Measurements from ENCODE around the gene DNAAF8. TPM values are rescaled to one million over a fixed set of nuclear protein-coding genes. Genes with fewer than 3 reads are reported as not detected.

DNAAF8 gene
- polyA plus RNA-seq, 4 donors, result 0.67 to 0.84 TPM; not detected in 2

GRCh38 chr16:4763791-4764190 is 29.5 kb downstream of the DNAAF8 start:
- Histone ChIP-seq H3K27ac (ENCODE audit: low read depth in 1 of 3, low read length in 2 of 3) (no peak overlapping the region), H3K4me1 (ENCODE audit: control insufficient read depth in 3 of 3, insufficient read depth in 2 of 3, low read depth in 1 of 3, low read length in 2 of 3) (peaks cover 0 to 20% (median 13%) of the 10 kb centered on the region in 3 donors), H3K27me3 (ENCODE audit: control insufficient read depth in 3 of 3, insufficient read depth in 3 of 3, low read length in 3 of 3) (no peaks in the 10 kb centered on the region), H3K36me3 (ENCODE audit: control insufficient read depth in 3 of 3, insufficient read depth in 2 of 3, low read depth in 1 of 3, low read length in 3 of 3) (peaks cover 12 to 64% (median 17%) of the 10 kb centered on the region in 3 donors), H3K9me3 (ENCODE audit: control insufficient read depth in 2 of 2, insufficient read depth in 1 of 2, low read depth in 1 of 2, low read length in 1 of 2) (no peaks in the 10 kb centered on the region), H3K4me3 (ENCODE audit: low read depth in 1 of 3, low read length in 3 of 3) (no peak overlapping the region)
- WGBS, 3 donors, result 89 to 92% (median 89%) methylated on average over 7 of the region's 7 CpGs
- no peak for FAIRE-seq
- no peak for DNase-seq

DNA sequence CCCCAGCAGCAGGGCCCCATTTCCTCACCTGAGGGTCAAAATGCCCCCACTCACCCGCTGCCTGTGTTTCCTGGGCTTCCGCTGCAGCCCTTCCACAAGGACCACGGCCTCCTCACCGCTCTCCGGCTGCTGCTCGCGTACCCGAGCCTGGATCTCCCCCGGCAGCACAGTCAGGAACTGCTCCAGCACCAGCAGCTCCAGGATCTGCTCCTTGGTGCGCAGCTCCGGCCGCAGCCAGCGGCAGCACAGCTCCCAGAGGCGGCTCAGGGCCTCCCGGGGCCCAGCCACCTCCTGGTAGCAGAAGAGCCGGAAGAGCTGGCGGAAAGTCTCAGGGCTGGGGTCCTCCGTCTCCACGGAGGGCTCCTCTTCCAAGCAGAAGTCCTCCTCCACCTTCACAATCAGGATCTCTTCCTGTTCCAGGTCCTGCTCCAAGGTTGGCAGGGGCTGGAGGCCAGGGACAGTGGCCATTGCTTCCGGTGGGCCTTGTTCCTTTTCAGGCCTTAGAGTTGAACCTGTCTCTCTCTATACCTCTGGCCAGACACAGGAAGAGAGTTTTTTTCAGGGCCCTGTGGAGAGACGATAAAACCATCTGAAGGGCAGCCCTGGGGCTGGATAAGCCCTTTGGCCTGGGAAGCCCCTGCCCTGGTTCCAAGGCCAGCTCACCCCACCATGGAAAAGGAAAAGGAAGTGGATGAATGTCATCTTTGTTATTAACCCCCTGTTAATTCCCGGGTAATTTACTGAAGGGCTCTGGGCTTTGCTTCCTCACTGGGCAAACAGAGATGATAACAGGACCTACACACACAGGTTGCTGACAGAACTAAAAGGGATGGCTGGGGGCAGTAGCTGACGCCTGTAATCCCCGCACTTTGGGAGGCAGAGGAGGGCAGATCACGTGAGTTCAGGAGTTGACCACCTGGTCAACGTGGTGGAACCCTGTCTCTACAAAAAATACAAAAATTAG is 31.5 kb downstream of the DNAAF8 start:
- peaks cover 0 to 23% (median 13%) of the 10 kb centered on the region in 3 donors for H3K4me1 ChIP-seq (ENCODE audit: control insufficient read depth in 3 of 3, insufficient read depth in 2 of 3, low read depth in 1 of 3, low read length in 2 of 3)
- no peaks in the 10 kb centered on the region for H3K9me3 ChIP-seq (ENCODE audit: control insufficient read depth in 2 of 2, insufficient read depth in 1 of 2, low read depth in 1 of 2, low read length in 1 of 2)
- DNase-seq, result no peak
- peaks cover 3 to 46% (median 16%) of the 10 kb centered on the region in 3 donors for H3K36me3 ChIP-seq (ENCODE audit: control insufficient read depth in 3 of 3, insufficient read depth in 2 of 3, low read depth in 1 of 3, low read length in 3 of 3)
- no peak for FAIRE-seq
- H3K27me3 ChIP-seq (ENCODE audit: control insufficient read depth in 3 of 3, insufficient read depth in 3 of 3, low read length in 3 of 3), result no peaks in the 10 kb centered on the region
- WGBS, 3 donors, result 71 to 76% (median 73%) methylated on average over 26 of the region's 26 CpGs
- peak overlapping the region in 1 of 3 donors; percentile 8 for H3K27ac ChIP-seq (ENCODE audit: low read depth in 1 of 3, low read length in 2 of 3)
- H3K4me3 ChIP-seq (ENCODE audit: low read depth in 1 of 3, low read length in 3 of 3), result peak overlapping the region in 2 of 3 donors; percentile 87 to 88

DNA sequence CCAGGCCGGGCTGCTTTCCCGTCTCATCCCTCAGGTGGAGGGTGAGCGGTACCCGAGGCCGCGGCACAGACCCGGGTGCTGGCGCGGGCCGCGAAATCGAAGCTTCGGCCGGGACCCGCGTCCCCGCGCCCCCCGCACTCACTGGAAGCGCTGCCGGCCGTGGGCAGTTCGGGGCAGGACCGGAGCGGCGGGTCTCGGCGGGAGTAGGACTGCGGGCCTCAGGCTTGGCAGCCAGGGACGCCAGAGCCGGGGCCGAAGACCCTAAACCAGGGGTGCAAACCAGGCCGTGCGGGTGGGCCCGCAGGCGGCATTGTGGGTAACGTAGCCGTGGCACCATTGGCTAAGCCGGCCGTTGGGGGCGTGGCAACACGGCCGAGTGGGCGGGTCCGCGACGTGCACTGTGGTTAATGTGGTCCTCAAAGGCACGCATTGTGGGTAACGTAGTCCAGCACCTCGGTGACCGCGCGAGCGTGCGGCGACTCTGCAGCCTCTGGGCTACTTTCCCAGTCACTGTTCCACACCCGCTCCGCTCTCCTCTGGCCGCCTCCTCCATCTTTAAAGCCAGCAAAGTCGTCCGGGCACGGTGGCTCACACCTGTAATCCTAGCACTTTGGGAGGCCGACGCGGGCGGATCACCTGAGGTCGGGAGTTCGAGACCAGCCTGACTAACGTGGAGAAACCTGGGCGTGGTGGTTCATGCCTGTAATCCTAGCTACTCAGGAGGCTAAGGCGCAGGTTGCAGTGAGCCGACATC is 32.7 kb downstream of the DNAAF8 start, which contains the start of gene ZNF500:
ZNF500 (minus strand) TSS at position 288 of the 754 bp plus-strand sequence. CDS start 1,184 bp downstream, outside the sequence.
- Histone ChIP-seq H3K27ac (ENCODE audit: low read depth in 1 of 3, low read length in 2 of 3) (peak within 1 kb of the TSS; percentile 78 to 97 (median 88)), H3K4me1 (ENCODE audit: control insufficient read depth in 3 of 3, insufficient read depth in 2 of 3, low read depth in 1 of 3, low read length in 2 of 3) (peaks cover 0 to 23% (median 13%) of the 10 kb centered on the region in 3 donors), H3K9me3 (ENCODE audit: control insufficient read depth in 2 of 2, insufficient read depth in 1 of 2, low read depth in 1 of 2, low read length in 1 of 2) (no peaks in the 10 kb centered on the region), H3K27me3 (ENCODE audit: control insufficient read depth in 3 of 3, insufficient read depth in 3 of 3, low read length in 3 of 3) (no peaks in the 10 kb centered on the region), H3K36me3 (ENCODE audit: control insufficient read depth in 3 of 3, insufficient read depth in 2 of 3, low read depth in 1 of 3, low read length in 3 of 3) (peaks cover 3 to 36% (median 14%) of the 10 kb centered on the region in 3 donors), H3K4me3 (ENCODE audit: low read depth in 1 of 3, low read length in 3 of 3) (peak within 1 kb of the TSS; percentile 87 to 97 (median 88))
- FAIRE-seq (no peak), DNase-seq (peak; percentile 95 to 99)
- WGBS, 3 donors, result 1 to 2% (median 1%) methylated on average over 51 to 72 of the region's 72 CpGs

GRCh38 chr16:4767872-4768548 is 33.7 kb downstream of the DNAAF8 start:
- H3K36me3 ChIP-seq (ENCODE audit: control insufficient read depth in 3 of 3, insufficient read depth in 2 of 3, low read depth in 1 of 3, low read length in 3 of 3), result peaks cover 3 to 26% (median 7%) of the 10 kb centered on the region in 3 donors
- DNase-seq (no peak), FAIRE-seq (no peak)
- H3K4me1 ChIP-seq (ENCODE audit: control insufficient read depth in 3 of 3, insufficient read depth in 2 of 3, low read depth in 1 of 3, low read length in 2 of 3), result peaks cover 0 to 23% (median 13%) of the 10 kb centered on the region in 3 donors
- no peaks in the 10 kb centered on the region for H3K27me3 ChIP-seq (ENCODE audit: control insufficient read depth in 3 of 3, insufficient read depth in 3 of 3, low read length in 3 of 3)
- H3K9me3 ChIP-seq (ENCODE audit: control insufficient read depth in 2 of 2, insufficient read depth in 1 of 2, low read depth in 1 of 2, low read length in 1 of 2), result no peaks in the 10 kb centered on the region
- H3K4me3 ChIP-seq (ENCODE audit: low read depth in 1 of 3, low read length in 3 of 3), result peak overlapping the region; percentile 10 to 73 (median 72)
- 29 to 42% (median 32%) methylated on average over 17 of the region's 17 CpGs for WGBS, 3 donors
- H3K27ac ChIP-seq (ENCODE audit: low read depth in 1 of 3, low read length in 2 of 3), result peak overlapping the region; percentile 76 to 97 (median 88)

- Histone ChIP-seq H3K27me3 (ENCODE audit: control insufficient read depth in 3 of 3, insufficient read depth in 3 of 3, low read length in 3 of 3) (no peaks in the 10 kb centered on the region), H3K27ac (ENCODE audit: low read depth in 1 of 3, low read length in 2 of 3) (peak overlapping the region; percentile 76 to 97 (median 88)), H3K4me3 (ENCODE audit: low read depth in 1 of 3, low read length in 3 of 3) (peak overlapping the region; percentile 29 to 73 (median 72)), H3K9me3 (ENCODE audit: control insufficient read depth in 2 of 2, insufficient read depth in 1 of 2, low read depth in 1 of 2, low read length in 1 of 2) (no peaks in the 10 kb centered on the region), H3K4me1 (ENCODE audit: control insufficient read depth in 3 of 3, insufficient read depth in 2 of 3, low read depth in 1 of 3, low read length in 2 of 3) (peaks cover 0 to 23% (median 13%) of the 10 kb centered on the region in 3 donors), H3K36me3 (ENCODE audit: control insufficient read depth in 3 of 3, insufficient read depth in 2 of 3, low read depth in 1 of 3, low read length in 3 of 3) (peaks cover 2 to 19% (median 4%) of the 10 kb centered on the region in 3 donors)
- FAIRE-seq (no peak), DNase-seq (peak; percentile 98)
- WGBS, 3 donors, result 2 to 6% (median 4%) methylated on average over 45 to 48 of the region's 48 CpGs
Measured at GRCh38 chr16:4768549-4769305, 34.4 kb downstream of the DNAAF8 start.

DNA sequence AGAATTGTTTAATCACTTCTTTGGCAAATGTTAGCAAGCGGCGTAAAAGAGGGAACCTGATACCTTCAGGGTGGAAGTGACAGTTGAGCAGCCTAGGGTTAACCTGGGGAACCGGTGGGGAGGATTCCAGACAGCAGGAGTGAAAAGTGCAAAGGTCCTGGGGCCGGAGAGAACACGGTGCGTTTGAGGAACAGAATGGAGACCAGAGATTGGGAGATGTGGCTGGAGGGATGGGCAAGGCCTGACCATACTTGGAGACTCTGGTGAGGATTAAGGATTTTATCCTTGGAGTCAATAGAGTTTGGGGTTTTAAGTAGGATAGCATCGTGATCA is 34.9 kb downstream of the DNAAF8 start:
- Histone ChIP-seq H3K4me1 (ENCODE audit: control insufficient read depth in 3 of 3, insufficient read depth in 2 of 3, low read depth in 1 of 3, low read length in 2 of 3) (peaks cover 0 to 23% (median 13%) of the 10 kb centered on the region in 3 donors), H3K36me3 (ENCODE audit: control insufficient read depth in 3 of 3, insufficient read depth in 2 of 3, low read depth in 1 of 3, low read length in 3 of 3) (peaks cover 0 to 14% (median 0%) of the 10 kb centered on the region in 3 donors), H3K4me3 (ENCODE audit: low read depth in 1 of 3, low read length in 3 of 3) (peak overlapping the region in 2 of 3 donors; percentile 72 to 73), H3K27me3 (ENCODE audit: control insufficient read depth in 3 of 3, insufficient read depth in 3 of 3, low read length in 3 of 3) (no peaks in the 10 kb centered on the region), H3K27ac (ENCODE audit: low read depth in 1 of 3, low read length in 2 of 3) (no peak overlapping the region), H3K9me3 (ENCODE audit: control insufficient read depth in 2 of 2, insufficient read depth in 1 of 2, low read depth in 1 of 2, low read length in 1 of 2) (no peaks in the 10 kb centered on the region)
- no peak for FAIRE-seq
- DNase-seq, result peak; percentile 22 to 35
- 31 to 58% (median 48%) methylated on average over 7 of the region's 7 CpGs for WGBS, 3 donors

GRCh38 chr16:4771646-4772045 is 37.3 kb downstream of the DNAAF8 start:
- no peak overlapping the region for H3K4me3 ChIP-seq (ENCODE audit: low read depth in 1 of 3, low read length in 3 of 3)
- no peaks in the 10 kb centered on the region for H3K27me3 ChIP-seq (ENCODE audit: control insufficient read depth in 3 of 3, insufficient read depth in 3 of 3, low read length in 3 of 3)
- no peak for DNase-seq
- no peak for FAIRE-seq
- H3K36me3 ChIP-seq (ENCODE audit: control insufficient read depth in 3 of 3, insufficient read depth in 2 of 3, low read depth in 1 of 3, low read length in 3 of 3), result no peaks in the 10 kb centered on the region
- H3K4me1 ChIP-seq (ENCODE audit: control insufficient read depth in 3 of 3, insufficient read depth in 2 of 3, low read depth in 1 of 3, low read length in 2 of 3), result peaks cover 0 to 12% (median 7%) of the 10 kb centered on the region in 3 donors
- no peaks in the 10 kb centered on the region for H3K9me3 ChIP-seq (ENCODE audit: control insufficient read depth in 2 of 2, insufficient read depth in 1 of 2, low read depth in 1 of 2, low read length in 1 of 2)
- no peak overlapping the region for H3K27ac ChIP-seq (ENCODE audit: low read depth in 1 of 3, low read length in 2 of 3)
- WGBS, 3 donors, result 62 to 71% (median 65%) methylated on average over 3 of the region's 3 CpGs

All from small intestine (tissue), 7 donors.